IPS-18a (cell line): Measurements from ENCODE around the gene UTF1.

Experiments used
- H3K27ac ChIP-seq: one replicate; pipeline ENCODE4 v1.5.1; 2013; ENCODE audit warnings: low read length
- H3K27me3 ChIP-seq: one replicate; pipeline ENCODE4 v1.6.1; 2013; ENCODE audit warnings: mild to moderate bottlenecking, low read length; ENCODE audit not compliant: control insufficient read depth, insufficient read depth
- H3K36me3 ChIP-seq: one replicate; pipeline ENCODE4 v1.6.1; 2013; ENCODE audit warnings: low read depth, low read length; ENCODE audit not compliant: control insufficient read depth
- H3K4me1 ChIP-seq: one replicate; pipeline ENCODE4 v1.6.1; 2013; ENCODE audit warnings: low read depth, low read length; ENCODE audit not compliant: control insufficient read depth
- H3K4me3 ChIP-seq: one replicate; pipeline ENCODE4 v1.5.1; 2013; ENCODE audit warnings: low read length
- H3K9ac ChIP-seq: one replicate; pipeline ENCODE4 v1.6.1; 2013; ENCODE audit warnings: mild to moderate bottlenecking, low read length, moderate library complexity
- H3K9me3 ChIP-seq: one replicate; pipeline ENCODE4 v1.6.1; 2013; ENCODE audit warnings: low read depth, low read length; ENCODE audit not compliant: control insufficient read depth

UTF1 gene

GRCh38 chr10:133266056-133266795, 36.2 kb downstream of the UTF1 start:
- no peak overlapping the region for H3K27ac ChIP-seq
- H3K9me3 ChIP-seq: no peaks in the 10 kb centered on the region
- no peak overlapping the region for H3K9ac ChIP-seq
- H3K4me1 ChIP-seq: peaks cover 2% of the 10 kb centered on the region
- H3K36me3 ChIP-seq: no peaks in the 10 kb centered on the region
- H3K27me3 ChIP-seq: peaks cover 14% of the 10 kb centered on the region
- no peak overlapping the region for H3K4me3 ChIP-seq

- Histone ChIP-seq H3K9ac (no peak overlapping the region), H3K27me3 (peaks cover 11% of the 10 kb centered on the region), H3K36me3 (no peaks in the 10 kb centered on the region), H3K4me1 (peaks cover 1% of the 10 kb centered on the region), H3K9me3 (no peaks in the 10 kb centered on the region), H3K4me3 (no peak overlapping the region), H3K27ac (no peak overlapping the region)
Observed at GRCh38 chr10:133267293-133267692, 37.3 kb downstream of the UTF1 start.

- H3K9me3 ChIP-seq: no peaks in the 10 kb centered on the region
- no peaks in the 10 kb centered on the region for H3K36me3 ChIP-seq
- no peaks in the 10 kb centered on the region for H3K4me1 ChIP-seq
- no peak overlapping the region for H3K4me3 ChIP-seq
- H3K27me3 ChIP-seq: peaks cover 6% of the 10 kb centered on the region
- H3K9ac ChIP-seq: no peak overlapping the region
- H3K27ac ChIP-seq: no peak overlapping the region
Observed at GRCh38 chr10:133267829-133268228, 37.8 kb downstream of the UTF1 start.

GRCh38 chr10:133268532-133268931, 38.5 kb downstream of the UTF1 start:
- no peaks in the 10 kb centered on the region for H3K4me1 ChIP-seq
- H3K9ac ChIP-seq: no peak overlapping the region
- no peak overlapping the region for H3K27ac ChIP-seq

GRCh38 chr10:133269367-133269766, 39.4 kb downstream of the UTF1 start:
- Histone ChIP-seq H3K27me3 (no peaks in the 10 kb centered on the region), H3K27ac (no peak overlapping the region), H3K9me3 (no peaks in the 10 kb centered on the region), H3K36me3 (no peaks in the 10 kb centered on the region), H3K9ac (no peak overlapping the region), H3K4me1 (no peaks in the 10 kb centered on the region), H3K4me3 (no peak overlapping the region)

More at GRCh38 chr10:133268532-133268931, 38.5 kb downstream of the UTF1 start:
- Histone ChIP-seq H3K9me3 (no peaks in the 10 kb centered on the region), H3K4me3 (no peak overlapping the region), H3K27me3 (no peaks in the 10 kb centered on the region), H3K36me3 (no peaks in the 10 kb centered on the region)

- Histone ChIP-seq H3K36me3 (no peaks in the 10 kb centered on the region), H3K4me1 (no peaks in the 10 kb centered on the region), H3K27ac (no peak overlapping the region), H3K9ac (no peak overlapping the region), H3K9me3 (no peaks in the 10 kb centered on the region), H3K4me3 (no peak overlapping the region), H3K27me3 (peaks cover under 1% of the 10 kb centered on the region)
Observed at GRCh38 chr10:133270204-133270603, 40.2 kb downstream of the UTF1 start.

- Histone ChIP-seq H3K9ac (no peak overlapping the region), H3K4me1 (no peaks in the 10 kb centered on the region), H3K36me3 (no peaks in the 10 kb centered on the region), H3K9me3 (no peaks in the 10 kb centered on the region), H3K27me3 (peaks cover 7% of the 10 kb centered on the region), H3K27ac (no peak overlapping the region), H3K4me3 (no peak overlapping the region)
Observed at GRCh38 chr10:133270773-133271297, 40.8 kb downstream of the UTF1 start.

GRCh38 chr10:133271521-133272300, 41.7 kb downstream of the UTF1 start:
- no peaks in the 10 kb centered on the region for H3K9me3 ChIP-seq
- H3K4me1 ChIP-seq: no peaks in the 10 kb centered on the region
- H3K4me3 ChIP-seq: no peak overlapping the region
- peaks cover 14% of the 10 kb centered on the region for H3K27me3 ChIP-seq
- no peak overlapping the region for H3K27ac ChIP-seq
- no peak overlapping the region for H3K9ac ChIP-seq
- H3K36me3 ChIP-seq: no peaks in the 10 kb centered on the region

GRCh38 chr10:133272301-133272963, 42.4 kb downstream of the UTF1 start:
- Histone ChIP-seq H3K4me1 (no peaks in the 10 kb centered on the region), H3K27ac (no peak overlapping the region), H3K9me3 (no peaks in the 10 kb centered on the region), H3K4me3 (no peak overlapping the region), H3K9ac (no peak overlapping the region), H3K36me3 (no peaks in the 10 kb centered on the region), H3K27me3 (peaks cover 14% of the 10 kb centered on the region)

GRCh38 chr10:133272964-133273420, 43.0 kb downstream of the UTF1 start:
- H3K9me3 ChIP-seq: no peaks in the 10 kb centered on the region
- H3K36me3 ChIP-seq: no peaks in the 10 kb centered on the region
- H3K27ac ChIP-seq: no peak overlapping the region
- H3K27me3 ChIP-seq: peaks cover 14% of the 10 kb centered on the region
- no peaks in the 10 kb centered on the region for H3K4me1 ChIP-seq
- no peak overlapping the region for H3K4me3 ChIP-seq
- no peak overlapping the region for H3K9ac ChIP-seq

GRCh38 chr10:133273534-133274143, 43.6 kb downstream of the UTF1 start:
- H3K4me3 ChIP-seq: no peak overlapping the region
- H3K36me3 ChIP-seq: no peaks in the 10 kb centered on the region
- H3K27ac ChIP-seq: no peak overlapping the region
- no peaks in the 10 kb centered on the region for H3K4me1 ChIP-seq
- H3K9me3 ChIP-seq: no peaks in the 10 kb centered on the region
- H3K27me3 ChIP-seq: peaks cover 14% of the 10 kb centered on the region
- H3K9ac ChIP-seq: no peak overlapping the region
